ENCODE results near the gene SLC49A4. TPM values are rescaled to one million over a fixed set of nuclear protein-coding genes. Genes with fewer than 3 reads are reported as not detected.
A peak's percentile ranks its signal among the peaks of the same experiment; 100 is the strongest.

Gene SLC49A4
- total RNA-seq, 1 donor from 2014 or later = 21.4 TPM

- peak; percentile 72 for DNase-seq
Observed at GRCh38 chr3:122930063-122930997, 135.5 kb downstream of the SLC49A4 start.

Other genes starting within 250 kb of the SLC49A4 start
- gene PARP9, start 230.8 kb upstream of the SLC49A4 start, total RNA-seq = 20.4 TPM
- 14.5 TPM for gene DTX3L, start 230.7 kb upstream of the SLC49A4 start, total RNA-seq
- gene PARP15, start 217.4 kb upstream of the SLC49A4 start, total RNA-seq = 1.1 TPM
- gene PARP14, start 114.2 kb upstream of the SLC49A4 start, total RNA-seq = 34.7 TPM
- gene HSPBAP1, start 1.2 kb upstream of the SLC49A4 start, total RNA-seq = 5.4 TPM
- 11.0 TPM for gene SEMA5B, start 232.7 kb downstream of the SLC49A4 start, total RNA-seq

All from tongue (tissue), 2 donors.